Vagina (tissue), 2 donors: ENCODE results near the gene FAM107B. TPM values are rescaled to one million over a fixed set of nuclear protein-coding genes. Genes with fewer than 3 reads are reported as not detected.

Experiments used
- DNase-seq, 2 donors: peaks; one replicate each; pipeline ENCODE4 v3.0.0-alpha.2; 2017; ENCODE audit errors: extremely low spot score in 2 of 2
- H3K27ac ChIP-seq: fragments of 200-600 bp; sonication (generic); one replicate; pipeline ENCODE4 v1.5.1; 2019
- H3K27me3 ChIP-seq: fragments of 200-600 bp; sonication (generic); one replicate; pipeline ENCODE4 v1.5.1; 2019
- H3K36me3 ChIP-seq, 2 donors: fragments of 200-600 bp; sonication (generic); one replicate each; pipeline ENCODE4 v1.5.1; 2017 to 2019
- H3K4me1 ChIP-seq: fragments of 200-600 bp; sonication (generic); one replicate; pipeline ENCODE4 v1.5.1; 2019
- H3K4me3 ChIP-seq, 2 donors: fragments of 200-600 bp; sonication (generic); 1 replicate in 1 of 2; 2 replicates in 1 of 2; pipeline ENCODE4 v1.5.1; 2016 to 2019
- H3K9me3 ChIP-seq: fragments of 200-600 bp; sonication (generic); one replicate; pipeline ENCODE4 v1.5.1; 2019
- CTCF ChIP-seq, 3 experiments: fragments of 450-650 bp in 2 of 3; fragments of 200-600 bp in 1 of 3; sonication (generic) in 1 of 3; IDR thresholded peaks; one replicate each; pipeline ENCODE4 v1.5.1; 2017 to 2019; ENCODE audit warnings: antibody characterized with exemption in 3 of 3, mild to moderate bottlenecking in 2 of 3, moderate library complexity in 2 of 3
- POLR2A ChIP-seq, 2 donors: fragments of 450-650 bp; IDR thresholded peaks; one replicate each; pipeline ENCODE4 v1.6.1; 2017; ENCODE audit warnings: antibody characterized with exemption in 2 of 2, mild to moderate bottlenecking in 2 of 2, moderate library complexity in 2 of 2
- POLR2AphosphoS5 ChIP-seq, 2 donors: sonication (generic); formaldehyde crosslinking; IDR thresholded peaks; one replicate each; pipeline ENCODE4 v1.9.0; 2017; ENCODE audit warnings: antibody characterized with exemption in 2 of 2, mild to moderate bottlenecking in 2 of 2, low read depth in 1 of 2; ENCODE audit not compliant: insufficient read depth in 1 of 2
- intact Hi-C: fragments of 100-400 bp; cut with DNase I; formaldehyde crosslinking; loops from one replicate; pipeline ENCODE4 v1.15.1; 2023
- total RNA-seq: library from RNA; depleted of rRNA; stranded (reverse); fragments of >200 nt; gene quantifications from one replicate; pipeline ENCODE4 v1.2.3, GENCODE V29; 2016

Gene FAM107B
- total RNA-seq: 33.4 TPM

- no peak within 1 kb of the TSS for H3K4me3 ChIP-seq
Measured at GRCh38 chr10:14774797-14775196, at the start of gene FAM107B. FAM107B (minus strand) TSS chr10:14774897; CDS start chr10:14774663, 234 bp downstream.

GRCh38 chr10:14823966-14824365, 49.3 kb upstream of the FAM107B start:
- no peak for TF ChIP-seq CTCF (IDR thresholded peaks at IDR 0.05)
- TF ChIP-seq POLR2A (IDR thresholded peaks at IDR 0.05): no peak
- no peak for TF ChIP-seq POLR2AphosphoS5 (IDR thresholded peaks at IDR 0.05; ENCODE audit: insufficient read depth in 1 of 2, low read depth in 1 of 2)
- intact Hi-C loops: no loop called here
- no peaks in the 10 kb centered on the region for H3K9me3 ChIP-seq
- no peak for DNase-seq
- H3K4me1 ChIP-seq: no peaks in the 10 kb centered on the region
- H3K27me3 ChIP-seq: no peaks in the 10 kb centered on the region
- H3K27ac ChIP-seq: no peak overlapping the region
- H3K4me3 ChIP-seq: no peak overlapping the region
- H3K36me3 ChIP-seq: no peaks in the 10 kb centered on the region

More at GRCh38 chr10:14774797-14775196, at the start of gene FAM107B:
- Histone ChIP-seq H3K27me3 (no peaks in the 10 kb centered on the region), H3K27ac (no peak within 1 kb of the TSS), H3K9me3 (no peaks in the 10 kb centered on the region), H3K36me3 (no peaks in the 10 kb centered on the region), H3K4me1 (no peaks in the 10 kb centered on the region)
- TF ChIP-seq POLR2AphosphoS5 (IDR thresholded peaks at IDR 0.05; ENCODE audit: insufficient read depth in 1 of 2, low read depth in 1 of 2) (no peak), CTCF (IDR thresholded peaks at IDR 0.05) (no peak), POLR2A (IDR thresholded peaks at IDR 0.05) (no peak)
- intact Hi-C loops: no loop called here
- no peak for DNase-seq

GRCh38 chr10:14822879-14823755, 48.4 kb upstream of the FAM107B start:
- no peaks in the 10 kb centered on the region for H3K9me3 ChIP-seq
- H3K27ac ChIP-seq: no peak overlapping the region
- TF ChIP-seq CTCF (IDR thresholded peaks at IDR 0.05) (peak in 2 of 3 experiments; percentile 33 to 62), POLR2A (IDR thresholded peaks at IDR 0.05) (no peak)
- H3K27me3 ChIP-seq: no peaks in the 10 kb centered on the region
- H3K36me3 ChIP-seq: no peaks in the 10 kb centered on the region
- no peak overlapping the region for H3K4me3 ChIP-seq
- DNase-seq: no peak
- no peaks in the 10 kb centered on the region for H3K4me1 ChIP-seq
- intact Hi-C loops: no loop called here

GRCh38 chr10:14821635-14822375, 47.1 kb upstream of the FAM107B start:
- intact Hi-C loops: no loop called here
- no peaks in the 10 kb centered on the region for H3K4me1 ChIP-seq
- TF ChIP-seq POLR2AphosphoS5 (IDR thresholded peaks at IDR 0.05; ENCODE audit: insufficient read depth in 1 of 2, low read depth in 1 of 2) (no peak), POLR2A (IDR thresholded peaks at IDR 0.05) (no peak), CTCF (IDR thresholded peaks at IDR 0.05) (no peak)

More at GRCh38 chr10:14821635-14822375, 47.1 kb upstream of the FAM107B start:
- H3K27me3 ChIP-seq: no peaks in the 10 kb centered on the region
- no peaks in the 10 kb centered on the region for H3K36me3 ChIP-seq
- DNase-seq: no peak
- H3K9me3 ChIP-seq: no peaks in the 10 kb centered on the region
- no peak overlapping the region for H3K27ac ChIP-seq
- H3K4me3 ChIP-seq: no peak overlapping the region
